Stomach (tissue), 9 donors: ENCODE measurements around the gene MAPK1. TPM values are rescaled to one million over a fixed set of nuclear protein-coding genes. Genes with fewer than 3 reads are reported as not detected.
"Not testable (repeated sequence)": the region's sequence is repeated elsewhere in the genome, so short reads cannot be mapped to it uniquely, and the experiment has no call there.

Experiments
- DNase-seq, 2 donors: peaks; one replicate each; pipeline versions ENCODE4 v3.0.0 to v3.0.0-alpha.2; 2013 to 2019
- H3K27ac ChIP-seq, 5 donors: fragments of 200-600 bp in 4 of 5; sonication (generic) in 4 of 5; one replicate each; pipeline ENCODE4 v1.5.1; 2013 to 2019; ENCODE audit warnings: mild to moderate bottlenecking in 1 of 5, moderate library complexity in 1 of 5
- H3K27me3 ChIP-seq, 3 donors: fragments of 200-600 bp; sonication (generic); one replicate each; pipeline ENCODE4 v1.5.1; 2017 to 2019; ENCODE audit warnings: mixed run types in 1 of 3
- H3K36me3 ChIP-seq, 4 donors: fragments of 200-600 bp; sonication (generic); 1 replicate in 3 of 4; 2 replicates in 1 of 4; pipeline ENCODE4 v1.5.1; 2016 to 2019
- H3K4me1 ChIP-seq, 4 donors: fragments of 200-600 bp; sonication (generic); one replicate each; pipeline ENCODE4 v1.5.1; 2016 to 2019
- H3K4me3 ChIP-seq, 4 donors: fragments of 200-600 bp; sonication (generic) in 3 of 4; one replicate each; pipeline ENCODE4 v1.5.1; 2016 to 2019; ENCODE audit warnings: mild to moderate bottlenecking in 1 of 4
- H3K9me3 ChIP-seq, 4 donors: fragments of 200-600 bp; sonication (generic); one replicate each; pipeline ENCODE4 v1.5.1; 2016 to 2019
- CTCF ChIP-seq, 7 experiments: fragments of 450-650 bp in 4 of 7; fragments of 200-600 bp in 3 of 7; sonication (generic) in 3 of 7; IDR thresholded peaks; one replicate each; pipeline ENCODE4 v1.5.1; 2016 to 2019; ENCODE audit warnings: antibody characterized with exemption in 7 of 7, control low read depth in 2 of 7, mild to moderate bottlenecking in 1 of 7
- EP300 ChIP-seq: sonication (generic); formaldehyde crosslinking; IDR thresholded peaks from one replicate; pipeline ENCODE4 v1.6.1; 2017; ENCODE audit warnings: antibody characterized with exemption
- POLR2A ChIP-seq, 4 donors: fragments of 450-650 bp; IDR thresholded peaks; one replicate each; pipeline ENCODE4 v1.6.1; 2016; ENCODE audit warnings: antibody characterized with exemption in 4 of 4, control low read depth in 2 of 4, mild to moderate bottlenecking in 1 of 4, moderate library complexity in 1 of 4
- POLR2AphosphoS5 ChIP-seq, 3 donors: sonication (generic); formaldehyde crosslinking; IDR thresholded peaks; one replicate each; pipeline ENCODE4 v1.6.1; 2016; ENCODE audit warnings: antibody characterized with exemption in 3 of 3
- WGBS, 5 donors: extraction: QIAGEN DNeasy Blood & Tissue Kit in 3 of 5; methylation state at CpG; one replicate each; pipeline versions ENCODE4 v1.1.5 to v1.1.7; 2013 to 2018; 5-methylcytosine and 5-hydroxymethylcytosine counted together
- intact Hi-C: fragments of 100-400 bp; cut with DNase I; formaldehyde crosslinking; loops from one replicate; pipeline ENCODE4 v1.15.1; 2023; ENCODE audit warnings: low total_unique reads
- polyA plus RNA-seq, 3 donors: library from polyadenylated mRNA; stranded (reverse); fragments of 200-250 nt; gene quantifications; one replicate each; pipeline ENCODE4 v1.2.3, GENCODE V29; 2013
- total RNA-seq, 5 donors: library from RNA; depleted of rRNA; stranded (reverse); fragments of >200 nt; gene quantifications; one replicate each; pipeline versions ENCODE4 v1.1.0 to v1.2.3, GENCODE V29; 2014 to 2016
- donor health status: healthy with polysubstance abuse.
- donor health status: Bipolar disorder and iron deficiency.
- donor health status: healthy.

The MAPK1 gene
- total and polyA plus RNA-seq, 8 donors = 10.4 to 81.6 (median 44.2) TPM

- no peak for DNase-seq
Observed at GRCh38 chr22:21881841-21882753, 14.7 kb upstream of the MAPK1 start.

GRCh38 chr22:21876486-21877176, 9.2 kb upstream of the MAPK1 start:
- intact Hi-C loops = no loop called here
- no peak for TF ChIP-seq CTCF (IDR thresholded peaks at IDR 0.05)
- TF ChIP-seq POLR2A (IDR thresholded peaks at IDR 0.05) = no peak
- no peak for TF ChIP-seq EP300
- TF ChIP-seq POLR2AphosphoS5 (IDR thresholded peaks at IDR 0.05) = no peak
- 47 to 52% (median 48%) methylated on average over 4 of the region's 4 CpGs for WGBS, 5 donors
- Histone ChIP-seq H3K27me3 (no peaks in the 10 kb centered on the region), H3K36me3 (no peaks in the 10 kb centered on the region), H3K27ac (no peak overlapping the region), H3K4me1 (no peaks in the 10 kb centered on the region), H3K4me3 (no peak overlapping the region), H3K9me3 (no peaks in the 10 kb centered on the region)
- DNase-seq = no peak

More at GRCh38 chr22:21881841-21882753, 14.7 kb upstream of the MAPK1 start:
- no peak overlapping the region for H3K27ac ChIP-seq
- WGBS, 5 donors = 77 to 89% (median 84%) methylated on average over 10 of the region's 10 CpGs
- H3K4me1 ChIP-seq = no peaks in the 10 kb centered on the region
- H3K27me3 ChIP-seq = no peaks in the 10 kb centered on the region
- intact Hi-C loops = no loop called here
- H3K36me3 ChIP-seq = no peaks in the 10 kb centered on the region
- no peak overlapping the region for H3K4me3 ChIP-seq
- no peaks in the 10 kb centered on the region for H3K9me3 ChIP-seq
- no peak for TF ChIP-seq POLR2A (IDR thresholded peaks at IDR 0.05)
- no peak for TF ChIP-seq POLR2AphosphoS5 (IDR thresholded peaks at IDR 0.05)
- TF ChIP-seq EP300 = no peak
- no peak for TF ChIP-seq CTCF (IDR thresholded peaks at IDR 0.05)

- H3K4me3 ChIP-seq, intact Hi-C loops, H3K9me3 ChIP-seq, DNase-seq, H3K36me3 ChIP-seq, H3K27ac ChIP-seq, H3K27me3 ChIP-seq, H3K4me1 ChIP-seq: not testable (repeated sequence)
- 75 to 88% (median 82%) methylated on average over 4 of the region's 4 CpGs for WGBS, 5 donors
Observed at GRCh38 chr22:21874953-21875352, 7.5 kb upstream of the MAPK1 start.

DNA sequence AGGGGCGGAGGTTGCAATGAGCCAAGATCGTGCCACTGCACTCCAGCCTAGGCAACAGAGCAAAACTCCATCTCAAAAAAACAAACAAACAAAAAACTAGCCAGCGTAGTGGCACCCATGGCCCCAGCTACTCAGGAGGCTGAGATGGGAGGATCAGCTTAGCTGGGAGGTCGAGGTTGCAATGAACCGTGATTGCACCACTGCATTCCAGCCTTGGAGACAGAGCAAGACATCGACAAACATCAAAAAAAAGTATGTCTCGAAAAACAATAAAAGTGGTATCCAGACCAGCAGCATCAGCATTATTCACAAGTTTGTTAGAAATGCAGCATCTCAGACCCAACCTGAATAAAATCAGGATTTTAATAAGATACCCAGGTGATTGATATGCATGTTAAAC, 6.2 kb upstream of the MAPK1 start:
- H3K4me3 ChIP-seq = no peak overlapping the region

DNA sequence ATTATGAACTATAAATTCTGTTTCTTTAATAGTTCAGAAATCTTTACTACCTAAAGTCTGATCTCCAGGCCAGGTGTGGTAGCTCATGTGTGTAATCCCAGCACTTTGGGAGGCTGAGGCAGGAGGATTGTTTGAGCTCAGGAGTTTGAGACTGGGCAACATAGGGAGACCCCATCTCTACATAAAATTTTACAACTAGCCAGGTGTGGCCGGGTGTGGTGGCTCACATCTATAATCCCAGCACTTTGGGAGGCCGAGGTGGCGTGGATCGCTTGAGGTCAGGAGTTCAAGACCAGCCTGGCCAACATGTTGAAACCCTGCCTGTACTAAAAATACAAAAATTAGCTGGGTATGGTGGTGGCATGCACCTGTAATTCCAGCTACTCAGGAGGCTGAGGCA, 5.3 kb upstream of the MAPK1 start:
- 85 to 98% (median 96%) methylated on average over 4 of the region's 4 CpGs for WGBS, 5 donors
- intact Hi-C loops, H3K27me3 ChIP-seq, H3K4me3 ChIP-seq, H3K36me3 ChIP-seq, H3K27ac ChIP-seq, DNase-seq, H3K4me1 ChIP-seq, H3K9me3 ChIP-seq: not testable (repeated sequence)

More for the DNA sequence above, 6.2 kb upstream of the MAPK1 start:
- intact Hi-C loops = no loop called here
- no peak for DNase-seq
- H3K4me1 ChIP-seq = peaks cover 0 to 2% (median under 1%) of the 10 kb centered on the region in 4 donors
- H3K9me3 ChIP-seq = no peaks in the 10 kb centered on the region
- H3K27ac ChIP-seq = no peak overlapping the region
- no peaks in the 10 kb centered on the region for H3K27me3 ChIP-seq
- 88 to 95% (median 93%) methylated on average over 7 of the region's 7 CpGs for WGBS, 5 donors
- H3K36me3 ChIP-seq = no peaks in the 10 kb centered on the region
- TF ChIP-seq EP300 (no peak), POLR2A (IDR thresholded peaks at IDR 0.05) (no peak), POLR2AphosphoS5 (IDR thresholded peaks at IDR 0.05) (no peak), CTCF (IDR thresholded peaks at IDR 0.05) (no peak)
